GM18870 (cell line): ENCODE data around the gene PDE1C.

ENCODE experiments used
- ATAC-seq: cut with Tn5 transposase; IDR thresholded peaks from one replicate; pipeline ENCODE4 v1.9.1; 2021; ENCODE audit warnings: moderate library complexity; ENCODE audit not compliant: unreplicated experiment

PDE1C gene

DNA sequence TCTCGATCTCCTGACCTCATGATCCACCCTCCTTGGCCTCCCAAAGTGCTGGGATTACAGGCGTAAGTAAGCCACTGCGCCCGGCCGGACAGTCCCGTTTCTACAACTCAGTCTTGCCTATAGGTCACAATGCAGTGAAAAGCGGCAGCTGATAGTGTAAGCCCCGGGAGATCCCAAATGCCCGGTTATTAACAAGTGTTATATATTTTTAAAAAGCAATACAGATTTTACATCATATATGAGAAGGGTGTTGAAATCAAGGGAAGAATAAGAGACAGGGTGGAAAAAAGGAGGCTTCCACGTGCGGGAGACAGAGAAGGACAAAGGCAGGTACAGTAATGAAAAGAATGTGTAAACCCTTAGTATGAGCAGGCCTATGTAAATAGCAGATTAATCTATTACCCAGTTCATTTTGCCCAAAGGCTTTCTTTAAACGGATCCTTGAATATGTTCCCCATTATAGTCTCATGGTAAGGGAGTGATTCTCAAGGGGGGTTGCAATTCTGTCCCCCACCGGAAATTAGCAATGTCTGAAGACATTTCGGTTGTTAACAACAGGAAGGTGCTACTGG lies 170.8 kb downstream of the PDE1C start:
- ATAC-seq = no peak

DNA sequence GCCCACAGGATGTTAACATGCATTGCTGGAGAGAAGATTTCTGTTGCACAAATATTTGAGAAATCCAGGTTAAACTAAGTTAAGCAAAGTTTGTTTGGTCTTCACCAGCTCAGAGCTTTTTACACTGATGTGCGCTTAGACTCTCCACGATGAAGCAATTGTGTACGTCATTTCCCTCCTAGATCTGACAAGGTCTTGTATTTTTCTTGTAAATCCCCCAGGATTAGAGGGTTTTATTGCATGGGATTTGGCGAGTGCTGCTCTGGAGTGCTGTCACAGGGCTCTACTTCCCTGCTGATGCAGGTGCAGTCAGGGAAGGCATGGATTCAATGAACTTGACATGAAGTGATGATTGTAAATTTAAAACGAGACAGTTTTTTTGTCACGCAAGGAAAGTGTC lies 173.3 kb downstream of the PDE1C start:
- ATAC-seq = no peak

DNA sequence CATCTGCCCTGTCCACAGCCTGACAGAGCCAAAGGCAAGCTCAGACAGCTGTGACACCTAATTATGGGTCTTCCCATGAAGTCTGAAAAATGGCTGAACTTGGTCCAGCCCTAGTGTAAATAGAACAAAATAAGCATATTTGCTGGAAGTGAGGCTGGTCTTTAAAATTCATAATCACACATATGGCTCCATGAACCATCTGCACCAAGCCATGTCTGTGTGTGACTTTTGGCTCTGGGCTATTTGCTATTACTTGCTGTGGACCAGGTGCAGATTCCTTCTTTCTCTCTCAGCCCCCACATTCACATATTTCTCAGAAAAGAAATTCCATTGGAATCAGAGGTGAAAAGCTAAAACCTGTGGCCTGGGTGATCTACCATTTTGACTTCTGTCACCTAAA lies 175.9 kb downstream of the PDE1C start:
- ATAC-seq = no peak

DNA sequence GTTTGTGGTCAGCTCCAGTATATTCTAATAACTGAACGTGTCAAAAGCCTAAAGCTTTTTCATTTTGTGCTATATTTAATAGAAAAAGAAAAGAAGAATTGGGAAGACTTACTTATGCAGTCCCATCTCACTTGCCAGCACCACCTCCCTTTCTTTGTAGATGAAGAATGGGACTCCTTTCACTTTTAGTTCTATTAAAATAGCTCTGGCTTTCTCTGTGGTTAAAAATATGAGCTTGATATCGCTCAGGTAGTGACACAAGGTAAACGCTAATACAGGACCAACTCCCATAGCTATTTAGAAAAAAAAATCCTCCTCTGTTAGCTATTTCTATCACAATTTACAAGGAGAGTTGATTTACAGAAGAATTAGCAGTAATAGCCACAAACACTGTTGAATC lies 176.8 kb downstream of the PDE1C start:
- no peak for ATAC-seq

DNA sequence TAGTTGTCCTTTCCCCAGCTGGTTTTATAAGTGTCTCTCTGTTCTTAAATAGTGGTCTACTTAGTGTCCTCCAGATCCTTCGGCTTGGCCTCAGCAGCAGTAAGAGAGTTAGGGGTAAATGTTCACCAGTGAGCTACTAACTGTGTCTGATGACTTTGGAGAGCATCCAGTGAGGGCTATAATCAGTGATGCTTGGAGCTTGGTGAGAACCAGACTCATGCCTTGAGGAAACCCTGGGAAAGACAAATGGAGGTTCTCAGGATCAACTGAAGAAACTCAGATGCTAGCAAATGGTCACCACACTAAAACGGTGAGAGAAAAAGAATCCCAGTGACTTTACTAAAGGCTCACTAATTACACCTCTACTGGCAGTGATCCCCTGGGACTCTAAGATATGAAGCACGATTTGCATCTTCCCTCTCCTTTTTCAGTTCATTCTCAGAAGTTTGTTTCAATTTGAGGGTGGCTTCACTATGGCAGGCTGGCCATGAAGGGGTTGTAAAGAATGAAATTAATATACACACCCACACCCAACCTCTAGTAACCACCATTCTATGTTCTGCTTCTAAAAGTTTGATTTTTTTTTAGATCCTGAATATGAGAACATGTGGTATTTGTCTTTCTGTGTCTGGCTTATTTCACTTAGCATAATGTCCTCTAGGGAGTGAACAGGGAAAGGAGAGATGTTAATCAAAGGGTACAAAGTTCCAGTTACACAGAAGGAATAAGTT lies 177.9 kb downstream of the PDE1C start:
- peak; percentile 91 for ATAC-seq

DNA sequence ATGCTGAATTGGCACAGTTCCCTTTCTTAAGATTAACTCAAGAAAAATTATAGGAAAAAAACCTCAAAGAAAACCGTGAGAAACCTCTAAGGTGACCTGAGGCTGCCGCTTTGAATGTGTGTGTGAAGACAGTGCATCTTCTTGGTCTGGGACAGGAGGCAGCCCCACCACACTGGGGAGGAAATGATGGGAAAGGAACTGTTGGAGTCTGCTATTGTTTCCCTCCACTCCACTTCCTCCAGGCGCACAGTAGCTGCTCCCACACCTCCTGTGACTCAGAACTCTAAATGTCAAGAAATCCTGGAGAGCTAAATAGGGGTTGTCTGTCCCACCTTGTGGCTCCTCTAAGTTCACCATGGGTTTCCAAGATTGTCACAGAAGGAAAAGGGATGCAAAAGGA lies 179.4 kb downstream of the PDE1C start:
- ATAC-seq = no peak

DNA sequence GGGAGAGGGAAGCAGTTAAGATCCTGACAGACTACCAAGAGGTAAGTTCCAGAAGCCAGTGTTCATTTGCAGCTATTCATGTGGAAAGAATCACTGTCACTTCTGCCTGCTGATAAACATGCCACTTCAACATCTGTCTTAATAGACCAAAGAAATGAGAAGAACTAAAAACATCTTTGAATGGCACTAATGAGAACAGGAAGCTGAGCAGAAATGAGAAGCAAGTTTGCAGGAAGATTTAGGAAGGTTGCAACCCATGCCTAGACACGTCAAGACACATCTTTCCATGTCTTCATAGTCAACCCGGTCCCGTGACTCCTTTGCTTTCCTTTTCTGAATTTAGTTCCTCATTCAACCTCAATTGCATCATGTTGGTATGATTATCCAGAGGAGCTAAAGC lies 180.0 kb downstream of the PDE1C start:
- ATAC-seq = no peak

DNA sequence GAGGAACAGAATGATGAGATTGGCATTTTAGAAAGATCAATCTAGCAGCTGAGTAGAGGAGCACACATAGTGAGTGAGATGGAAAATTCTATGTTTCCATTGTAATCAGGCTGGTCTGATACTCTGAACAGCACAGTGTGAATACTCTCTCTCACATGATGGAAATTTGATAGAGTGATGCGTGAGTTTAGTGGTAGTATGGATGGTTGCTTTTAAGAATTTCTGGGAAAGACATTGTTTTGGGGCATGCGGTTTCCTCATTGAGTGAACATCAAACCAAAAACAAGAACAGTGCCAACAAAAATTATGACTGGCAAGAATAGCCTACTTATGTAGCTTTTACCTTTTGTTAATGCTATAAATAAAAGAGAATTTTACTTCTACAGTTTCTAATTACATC lies 183.2 kb downstream of the PDE1C start:
- no peak for ATAC-seq

DNA sequence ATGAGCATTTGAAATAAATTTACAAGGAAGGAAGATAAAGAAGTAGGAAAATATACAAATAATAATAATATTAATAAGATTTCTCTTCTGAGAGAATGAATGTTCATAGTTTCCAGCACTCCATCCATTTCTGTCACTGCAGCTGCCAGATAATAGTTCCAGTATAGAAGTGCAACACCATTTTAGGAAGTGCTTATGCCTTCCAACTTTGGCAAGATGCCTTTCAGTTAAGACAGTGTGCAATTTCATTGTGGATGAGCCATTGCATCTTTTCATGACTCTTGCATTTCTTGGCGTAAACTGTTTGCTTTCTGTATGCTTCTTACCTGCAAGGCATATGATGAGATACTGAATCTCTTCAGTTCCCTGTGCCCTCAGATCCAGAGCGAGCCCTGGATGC lies 185.0 kb downstream of the PDE1C start:
- no peak for ATAC-seq

DNA sequence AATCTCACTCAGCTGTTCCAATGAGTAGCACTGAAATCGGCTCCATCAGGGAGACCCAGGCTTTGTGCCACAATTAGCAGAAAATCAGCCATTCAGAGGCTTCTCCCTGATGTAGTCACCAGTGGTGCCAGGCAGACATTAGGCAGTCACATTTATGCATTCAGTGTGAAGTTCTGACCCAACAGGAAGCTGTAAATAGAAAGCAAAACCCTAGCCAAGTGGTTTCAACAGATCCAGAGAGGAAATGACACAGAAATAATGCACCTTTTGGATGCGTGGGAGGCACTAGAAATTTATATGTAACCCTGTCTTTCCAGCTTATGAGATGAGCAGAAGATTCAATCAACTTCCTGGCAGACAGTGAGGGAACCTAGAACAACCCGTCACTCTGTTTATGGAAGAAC lies 186.4 kb downstream of the PDE1C start:
- ATAC-seq = peak; percentile 94

DNA sequence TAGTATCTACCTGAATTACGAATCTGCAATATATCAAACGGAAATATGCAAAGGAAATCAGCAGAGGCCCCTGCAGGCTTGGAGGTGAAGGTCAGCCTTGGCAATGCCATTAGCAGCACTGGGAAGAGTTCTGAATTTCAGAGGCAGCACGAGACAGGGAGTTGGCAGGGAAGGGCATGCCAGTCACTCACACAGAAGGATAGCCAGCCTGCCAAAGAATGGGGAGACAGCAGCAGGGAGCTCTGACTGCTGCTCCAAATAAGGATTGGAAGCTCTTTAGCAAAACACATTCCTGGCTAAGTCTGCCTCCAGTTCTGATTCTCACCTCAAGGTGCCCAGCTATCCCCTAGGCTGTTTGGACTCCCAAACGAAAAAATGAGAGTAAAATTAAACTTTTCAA lies 188.0 kb downstream of the PDE1C start:
- ATAC-seq = no peak

DNA sequence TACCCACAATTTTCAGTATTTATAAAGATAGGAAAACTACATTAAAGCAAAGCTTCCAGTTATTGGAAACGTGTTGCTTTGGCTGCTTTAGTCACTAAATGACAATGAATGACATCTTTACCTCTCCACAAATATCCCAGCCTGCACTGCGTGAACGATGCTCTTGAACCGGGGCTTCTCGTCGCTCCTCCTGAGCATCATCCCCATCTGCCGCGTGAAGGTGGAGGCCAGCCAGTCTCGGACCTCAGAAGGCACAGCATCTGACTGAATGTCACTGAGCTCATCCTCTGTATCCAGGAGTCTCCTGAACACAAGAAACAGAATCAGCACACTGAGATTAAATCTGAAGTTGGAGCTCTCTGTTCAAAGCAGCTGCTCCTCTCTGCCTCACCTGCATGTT lies 191.3 kb downstream of the PDE1C start:
- no peak for ATAC-seq

DNA sequence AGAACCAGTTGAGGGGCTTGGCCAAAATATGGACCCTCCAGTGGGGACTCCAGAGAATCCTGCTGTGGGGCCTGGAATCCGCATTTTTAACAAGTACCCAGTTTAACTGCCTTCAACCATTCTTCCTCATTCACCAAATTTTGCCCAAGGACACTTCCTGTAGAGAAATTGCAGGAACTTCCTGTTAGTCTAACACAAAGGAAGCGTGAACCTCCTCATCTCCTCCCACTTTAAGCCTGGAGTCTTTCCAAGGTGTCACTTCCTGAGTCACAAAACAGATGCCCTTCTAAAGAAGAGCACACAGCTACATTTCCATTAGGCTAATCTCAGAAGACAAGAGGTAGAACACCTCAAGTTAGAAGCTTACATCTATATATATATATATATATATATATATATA lies 194.8 kb downstream of the PDE1C start:
- no peak for ATAC-seq

DNA sequence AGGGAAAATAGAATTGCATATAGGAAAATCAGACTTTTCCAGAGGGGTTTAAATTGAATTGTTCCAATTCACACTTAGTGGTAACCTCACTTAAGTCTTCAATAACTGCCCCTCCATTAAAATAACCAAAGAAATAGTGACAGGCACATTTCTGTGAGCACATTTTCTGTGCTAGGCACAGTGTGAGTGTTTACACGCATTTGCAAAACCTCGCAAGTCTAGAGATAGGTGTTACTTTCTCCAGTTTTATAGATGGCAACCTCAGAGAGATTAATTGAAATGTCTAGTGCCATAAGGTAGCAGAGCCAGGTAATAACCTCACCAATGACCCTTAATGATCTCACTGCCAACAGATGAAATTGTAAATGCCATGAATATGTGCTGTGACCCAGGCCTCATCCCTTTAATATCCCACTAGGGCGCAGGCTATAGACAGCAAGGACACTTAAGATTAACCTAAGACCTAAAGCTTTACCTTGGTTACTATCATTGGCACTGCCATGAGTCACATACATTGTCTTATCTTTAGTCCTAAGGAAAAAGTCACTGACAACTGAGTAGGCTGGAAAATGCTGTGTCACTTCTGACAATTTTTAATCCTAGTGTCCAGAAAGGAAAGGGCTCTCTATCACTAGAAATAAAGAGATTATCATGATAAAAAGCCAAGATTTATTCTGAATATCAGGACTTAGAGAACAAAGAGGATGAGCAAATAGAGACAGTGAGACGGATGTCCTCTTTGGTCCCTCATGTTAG lies 195.4 kb downstream of the PDE1C start:
- no peak for ATAC-seq

DNA sequence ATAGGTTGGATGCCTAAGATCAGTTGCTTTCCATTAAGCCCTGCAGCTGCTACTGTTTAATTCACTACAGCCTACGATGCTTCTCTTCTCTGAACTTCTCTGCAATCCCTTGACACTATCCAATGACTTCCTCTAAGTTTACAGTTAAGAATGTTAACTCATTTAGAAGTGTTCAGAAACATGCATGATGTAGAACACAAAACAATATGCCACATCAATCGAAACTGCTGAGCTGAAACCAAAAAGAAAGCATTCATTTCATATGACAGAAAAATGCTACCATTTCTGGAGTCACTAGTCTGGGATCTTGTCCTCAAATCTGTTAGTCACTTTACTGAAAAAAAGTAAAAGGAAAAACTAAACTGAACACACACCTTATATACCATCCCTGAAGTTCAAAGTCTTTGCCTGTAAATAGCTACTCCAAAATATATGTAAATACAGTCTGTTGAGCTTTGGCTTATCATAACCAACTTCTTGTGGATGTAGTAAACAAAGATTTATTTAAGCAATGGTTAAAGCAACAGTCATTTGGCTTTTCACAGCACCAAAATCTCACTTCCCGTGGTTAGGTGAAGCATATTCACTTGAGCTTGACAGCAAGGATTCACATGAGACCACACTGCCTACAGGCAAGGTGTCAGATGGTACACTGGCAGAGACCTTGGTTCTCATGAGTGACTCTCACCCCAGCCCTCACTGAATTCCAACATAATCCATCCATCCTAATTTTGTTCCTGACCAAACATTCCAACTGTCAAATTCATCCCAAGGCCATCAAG lies 196.2 kb downstream of the PDE1C start:
- peak; percentile 87 for ATAC-seq

DNA sequence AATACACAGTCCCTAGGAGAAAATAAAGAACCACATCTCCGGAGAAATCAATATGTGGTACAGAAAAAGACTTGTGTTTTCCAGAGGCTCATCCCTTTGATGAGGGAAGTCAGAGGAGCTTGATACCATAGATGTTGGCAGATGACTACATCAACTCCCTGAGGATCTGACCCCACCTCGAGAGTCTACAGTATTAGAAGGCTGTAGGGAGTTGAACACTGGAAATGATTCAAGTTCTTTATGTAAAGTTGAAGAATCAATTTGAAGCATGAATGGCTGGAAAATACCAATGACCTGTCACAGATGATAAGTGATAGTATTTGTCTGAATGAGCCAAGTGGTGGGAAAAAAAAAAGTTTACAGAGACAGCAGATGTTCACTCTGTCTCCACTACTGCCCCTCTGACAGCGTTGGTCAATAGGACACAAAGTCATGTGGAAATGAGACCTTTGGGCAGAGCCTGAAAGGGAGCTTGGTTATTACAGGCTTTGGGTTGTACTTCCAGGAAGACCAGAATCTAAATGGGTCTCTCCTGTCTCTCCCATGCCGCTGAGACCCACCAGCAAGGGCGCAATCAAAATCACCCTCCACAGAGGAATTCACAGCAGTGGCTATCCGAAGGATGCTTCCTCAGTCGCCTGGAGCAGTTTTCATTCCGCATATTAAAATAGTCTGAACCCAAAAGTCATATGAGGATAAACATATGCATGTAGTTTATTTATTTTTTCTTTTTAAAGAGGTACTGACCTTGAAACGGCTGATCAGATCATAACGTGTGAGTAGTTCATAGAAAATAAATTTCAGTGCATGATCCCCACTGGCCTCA lies 197.4 kb downstream of the PDE1C start:
- no peak for ATAC-seq

DNA sequence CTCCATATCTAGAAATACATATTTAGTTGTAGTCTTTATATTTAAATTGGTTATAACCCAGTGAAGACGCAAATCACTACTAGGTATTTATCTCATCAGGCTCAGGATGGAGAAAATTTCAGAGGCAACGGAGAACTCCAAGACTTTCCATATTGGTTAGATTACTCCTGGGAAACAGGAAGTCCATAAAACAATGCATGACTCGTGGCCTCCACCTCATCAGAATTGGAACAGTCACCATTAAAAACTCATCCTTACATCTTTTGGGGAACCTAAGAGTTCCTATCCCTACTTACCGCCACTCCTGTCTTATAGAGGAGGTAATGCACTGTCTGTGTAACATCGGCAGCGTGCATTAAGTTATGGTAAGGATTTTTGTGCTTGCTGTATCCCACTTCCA lies 205.6 kb downstream of the PDE1C start:
- no peak for ATAC-seq

DNA sequence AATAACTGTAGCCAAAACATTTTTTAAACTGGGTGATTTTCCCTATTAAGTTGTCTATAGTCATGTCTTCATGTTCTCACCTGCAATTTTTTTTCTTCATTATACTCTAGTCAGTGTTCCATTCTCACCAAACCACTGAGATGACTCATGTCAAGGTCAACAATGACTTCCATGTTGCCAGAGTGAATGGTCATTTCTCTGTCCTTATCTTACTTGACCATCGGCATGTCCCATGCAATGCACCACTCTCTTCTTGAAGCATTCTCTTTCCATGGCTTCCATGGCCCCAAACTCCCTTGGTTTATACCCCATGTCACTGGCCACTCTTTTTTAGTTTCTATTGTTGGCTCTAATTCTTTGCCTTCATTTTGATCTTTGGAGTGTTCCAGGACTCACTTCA lies 209.3 kb downstream of the PDE1C start:
- no peak for ATAC-seq

DNA sequence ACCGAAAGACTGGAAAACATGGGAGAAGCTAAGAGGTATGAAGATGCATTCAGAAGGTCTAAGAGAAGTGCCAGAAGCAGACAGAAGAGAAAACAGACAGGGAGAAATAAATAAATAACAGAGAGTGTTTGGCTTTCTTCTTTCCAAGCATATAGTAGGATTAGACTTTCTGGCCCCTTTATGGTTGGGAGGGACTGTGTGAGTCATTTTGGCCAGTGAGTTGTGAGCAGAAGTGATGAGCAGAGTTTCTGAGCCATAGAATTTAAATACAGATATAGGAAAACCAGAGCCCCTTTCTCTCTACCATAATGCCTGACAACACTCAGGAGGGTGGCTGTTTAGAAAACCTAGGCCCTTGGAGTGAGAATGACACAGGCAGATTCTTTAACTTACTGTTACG lies 212.2 kb downstream of the PDE1C start:
- ATAC-seq = no peak

DNA sequence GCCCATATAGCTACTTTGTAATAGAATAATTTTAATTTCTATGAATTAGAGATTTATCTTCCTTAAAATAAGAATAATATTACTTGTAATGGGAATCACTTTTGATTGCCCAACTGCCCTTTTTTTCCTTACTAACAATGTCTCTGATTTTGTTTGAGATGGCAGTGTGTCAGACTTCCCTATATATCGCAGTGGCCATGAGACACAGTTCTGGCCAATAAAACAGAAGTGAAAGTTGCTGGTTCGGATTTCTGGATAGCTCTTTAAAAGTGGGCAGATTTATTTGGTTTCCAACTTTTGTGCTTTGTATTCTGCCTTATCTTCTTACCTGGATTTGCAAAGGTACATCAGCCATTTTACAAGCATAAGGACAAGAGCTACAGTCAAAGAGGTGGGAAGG lies 213.0 kb downstream of the PDE1C start:
- no peak for ATAC-seq

DNA sequence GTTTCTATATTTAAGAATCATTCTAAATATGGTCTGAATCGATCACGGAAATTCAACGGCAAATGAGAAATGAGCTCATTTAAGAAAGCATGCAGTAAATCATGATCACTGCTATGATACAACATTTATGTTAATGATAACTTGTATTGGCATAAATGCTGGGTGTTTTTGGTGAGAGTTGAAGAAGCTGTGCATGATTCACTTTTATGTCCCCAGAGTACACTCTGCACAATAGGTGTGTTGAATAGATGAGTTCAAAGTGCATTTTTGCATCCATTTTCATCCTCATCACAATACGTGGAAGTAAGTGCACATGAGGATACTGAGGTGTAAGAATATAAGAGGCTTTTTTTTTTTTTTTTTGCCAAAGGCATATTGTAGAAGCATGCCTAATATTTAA lies 213.9 kb downstream of the PDE1C start:
- no peak for ATAC-seq
